ENCODE measurements around the gene ALK.

DNA sequence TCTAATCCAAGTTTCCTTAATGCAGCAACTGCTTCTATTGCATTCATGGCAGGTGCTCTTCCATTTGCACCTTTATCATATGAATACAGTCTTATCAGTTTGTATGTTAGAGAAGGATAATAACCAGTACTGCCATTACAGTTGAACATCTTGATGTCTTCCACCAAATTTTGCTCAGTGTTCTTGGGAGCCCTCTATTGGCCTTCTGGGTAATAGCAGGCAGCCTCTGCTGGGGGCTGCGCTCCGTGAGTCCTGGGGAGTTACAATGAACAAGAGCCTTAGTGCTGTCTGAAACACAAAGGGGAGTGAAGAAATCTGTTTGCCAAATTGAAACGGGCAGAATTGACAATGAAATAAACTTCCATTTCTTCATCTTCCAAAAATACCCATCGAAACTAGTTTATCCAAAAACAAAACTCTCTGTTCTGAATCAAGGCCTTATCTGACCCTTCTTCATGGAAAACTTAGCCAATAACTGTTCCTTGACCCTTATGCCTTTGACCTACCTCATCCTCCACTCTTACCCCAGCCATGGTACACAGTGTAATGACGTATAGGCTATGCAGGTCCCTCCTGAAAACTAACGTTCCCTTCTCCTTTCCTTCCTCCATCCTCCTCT lies 79.9 kb downstream of the ALK start:
- TF ChIP-seq CTCF (IDR thresholded peaks at IDR 0.05; ENCODE audit: low read length) (peak; percentile 79), EZH2 (IDR thresholded peaks at IDR 0.05; ENCODE audit: borderline replicate concordance, low read length) (no peak)
